Sigmoid colon (tissue), 7 donors: ENCODE data around the gene NT5DC1. TPM values are rescaled to one million over a fixed set of nuclear protein-coding genes. Genes with fewer than 3 reads are reported as not detected.

Experiments
- DNase-seq: peaks from one replicate; pipeline ENCODE4 v3.0.0-alpha.2; 2019
- H3K27ac ChIP-seq, 4 donors: fragments of 200-600 bp; sonication (generic); one replicate each; pipeline ENCODE4 v1.5.1; 2016 to 2019; ENCODE audit warnings: mild to moderate bottlenecking in 1 of 4
- H3K27me3 ChIP-seq, 3 donors: fragments of 200-600 bp; sonication (generic); one replicate each; pipeline ENCODE4 v1.5.1; 2019; ENCODE audit warnings: mild to moderate bottlenecking in 1 of 3
- H3K36me3 ChIP-seq, 4 donors: fragments of 200-600 bp; sonication (generic); one replicate each; pipeline ENCODE4 v1.5.1; 2016 to 2019
- H3K4me1 ChIP-seq, 4 donors: fragments of 200-600 bp; sonication (generic); one replicate each; pipeline ENCODE4 v1.5.1; 2017 to 2019
- H3K4me3 ChIP-seq, 4 donors: fragments of 200-600 bp; sonication (generic); one replicate each; pipeline ENCODE4 v1.5.1; 2017 to 2019; ENCODE audit warnings: mild to moderate bottlenecking in 2 of 4, moderate library complexity in 1 of 4
- H3K9me3 ChIP-seq, 4 donors: fragments of 200-600 bp in 3 of 4; sonication (generic) in 3 of 4; one replicate each; pipeline versions ENCODE4 v1.5.1 to v1.6.1; 2013 to 2019
- CTCF ChIP-seq, 4 experiments: fragments of 450-650 bp in 3 of 4; fragments of 200-600 bp in 1 of 4; IDR thresholded peaks; one replicate each; pipeline ENCODE4 v1.5.1; 2016 to 2019; ENCODE audit warnings: antibody characterized with exemption in 4 of 4, mild to moderate bottlenecking in 3 of 4, moderate library complexity in 2 of 4
- EP300 ChIP-seq, 4 donors: sonication (generic); formaldehyde crosslinking; IDR thresholded peaks; one replicate each; pipeline ENCODE4 v1.6.1; 2017; ENCODE audit warnings: antibody characterized with exemption in 4 of 4
- POLR2A ChIP-seq, 2 donors: fragments of 450-650 bp; IDR thresholded peaks; one replicate each; pipeline ENCODE4 v1.6.1; 2016; ENCODE audit warnings: antibody characterized with exemption in 2 of 2, mild to moderate bottlenecking in 2 of 2, moderate library complexity in 2 of 2
- POLR2AphosphoS5 ChIP-seq, 4 donors: sonication (generic); formaldehyde crosslinking; IDR thresholded peaks; one replicate each; pipeline ENCODE4 v1.6.1; 2017; ENCODE audit warnings: antibody characterized with exemption in 4 of 4
- WGBS, 2 donors: extraction: QIAGEN DNeasy Blood & Tissue Kit; methylation state at CpG; one replicate each; pipeline ENCODE4 v1.1.7; 2013; 5-methylcytosine and 5-hydroxymethylcytosine counted together
- intact Hi-C: fragments of 100-400 bp; cut with DNase I; formaldehyde crosslinking; loops from one replicate; pipeline ENCODE4 v1.15.1; 2023
- polyA plus RNA-seq, 3 donors: library from polyadenylated mRNA; stranded (reverse); fragments of 200-250 nt; gene quantifications; one replicate each; pipeline ENCODE4 v1.2.3, GENCODE V29; 2013
- total RNA-seq, 4 donors: library from RNA; depleted of rRNA; stranded (reverse); fragments of >200 nt; gene quantifications; one replicate each; pipeline ENCODE4 v1.1.0, GENCODE V29; 2016
- donor health status: healthy with polysubstance abuse.
- donor health status: Bipolar disorder and iron deficiency.
- donor health status: healthy.

The NT5DC1 gene
- total and polyA plus RNA-seq, 7 donors, result 8.2 to 21.7 (median 9.9) TPM

GRCh38 chr6:116111552-116112528, 11.2 kb downstream of the NT5DC1 start:
- no peak for DNase-seq
- Histone ChIP-seq H3K27me3 (no peaks in the 10 kb centered on the region), H3K4me3 (no peak overlapping the region), H3K9me3 (no peaks in the 10 kb centered on the region), H3K4me1 (no peaks in the 10 kb centered on the region), H3K36me3 (peaks cover 5 to 81% (median 13%) of the 10 kb centered on the region in 4 donors), H3K27ac (no peak overlapping the region)
- WGBS, 2 donors, result 62 to 87% methylated on average over 5 of the region's 5 CpGs
- TF ChIP-seq POLR2AphosphoS5 (IDR thresholded peaks at IDR 0.05) (no peak), POLR2A (IDR thresholded peaks at IDR 0.05) (no peak), CTCF (IDR thresholded peaks at IDR 0.05) (no peak), EP300 (IDR thresholded peaks at IDR 0.05) (no peak)
- intact Hi-C loops, result no loop called here

- no peaks in the 10 kb centered on the region for H3K27me3 ChIP-seq
- no peaks in the 10 kb centered on the region for H3K4me1 ChIP-seq
- intact Hi-C loops, result no loop called here
- no peaks in the 10 kb centered on the region for H3K9me3 ChIP-seq
- 94 to 99% methylated on average over 2 of the region's 2 CpGs for WGBS, 2 donors
- DNase-seq, result no peak
- no peak overlapping the region for H3K27ac ChIP-seq
- H3K36me3 ChIP-seq, result peaks cover 5 to 89% (median 13%) of the 10 kb centered on the region in 4 donors
- no peak for TF ChIP-seq POLR2A (IDR thresholded peaks at IDR 0.05)
- TF ChIP-seq CTCF (IDR thresholded peaks at IDR 0.05), result no peak
- no peak for TF ChIP-seq EP300 (IDR thresholded peaks at IDR 0.05)
- TF ChIP-seq POLR2AphosphoS5 (IDR thresholded peaks at IDR 0.05), result no peak
- no peak overlapping the region for H3K4me3 ChIP-seq
These were observed 12.7 kb downstream of the NT5DC1 start for GRCh38 chr6:116113386-116113785.

GRCh38 chr6:116115781-116116180, 15.1 kb downstream of the NT5DC1 start:
- no peak for DNase-seq
- Histone ChIP-seq H3K9me3 (no peaks in the 10 kb centered on the region), H3K4me1 (no peaks in the 10 kb centered on the region), H3K36me3 (peaks cover 0 to 73% (median 6%) of the 10 kb centered on the region in 4 donors), H3K4me3 (no peak overlapping the region), H3K27ac (no peak overlapping the region), H3K27me3 (no peaks in the 10 kb centered on the region)
- intact Hi-C loops, result no loop called here
- 92 to 97% methylated on average over 2 of the region's 2 CpGs for WGBS, 2 donors
- TF ChIP-seq CTCF (IDR thresholded peaks at IDR 0.05) (peak in 2 of 4 experiments; percentile 9 to 15), POLR2A (IDR thresholded peaks at IDR 0.05) (no peak)

GRCh38 chr6:116118608-116119007, 18.0 kb downstream of the NT5DC1 start:
- H3K4me1 ChIP-seq, result no peaks in the 10 kb centered on the region
- TF ChIP-seq POLR2A (IDR thresholded peaks at IDR 0.05), result no peak
- no peak for TF ChIP-seq EP300 (IDR thresholded peaks at IDR 0.05)
- TF ChIP-seq POLR2AphosphoS5 (IDR thresholded peaks at IDR 0.05), result no peak
- TF ChIP-seq CTCF (IDR thresholded peaks at IDR 0.05), result no peak
- no peaks in the 10 kb centered on the region for H3K27me3 ChIP-seq
- DNase-seq, result no peak
- no peak overlapping the region for H3K4me3 ChIP-seq
- no peaks in the 10 kb centered on the region for H3K9me3 ChIP-seq
- H3K27ac ChIP-seq, result no peak overlapping the region
- peaks cover 0 to 45% (median 2%) of the 10 kb centered on the region in 4 donors for H3K36me3 ChIP-seq
- intact Hi-C loops, result no loop called here
